Common myeloid progenitor, CD34-positive (primary cell): Measurements from ENCODE around the gene NCBP1.
A peak's percentile ranks its signal among the peaks of the same experiment; 100 is the strongest.

Source experiments
- CTCF ChIA-PET: fragments of 350-600 bp; sonication (Branson Sonifier 250); formaldehyde crosslinking; loops from one replicate; lab custom pipeline; 2021; ENCODE audit warnings: antibody characterized with exemption; lab: Charles Lee
- POLR2A ChIA-PET: fragments of 350-600 bp; sonication (Branson Sonifier 250); formaldehyde crosslinking; loops from one replicate; lab custom pipeline; 2021; ENCODE audit warnings: antibody characterized with exemption; lab: Charles Lee
- DNase-seq, 3 donors: peaks; one replicate each; pipeline versions ENCODE4 v3.0.0 to v3.0.0-alpha.2; 2013
- H3K27ac ChIP-seq, 2 experiments: 1 replicate in 1 of 2; 2 replicates in 1 of 2; pipeline ENCODE4 v1.7.0; 2013; ENCODE audit warnings: inconsistent platforms in 2 of 2, low read length in 2 of 2, mild to moderate bottlenecking in 2 of 2, low read depth in 1 of 2, moderate library complexity in 1 of 2; ENCODE audit not compliant: severe bottlenecking in 2 of 2, insufficient read depth in 1 of 2, poor library complexity in 1 of 2
- H3K27me3 ChIP-seq, 5 experiments: replicated peaks in 2 of 5; 1 replicate in 3 of 5; 2 replicates in 2 of 5; pipeline versions ENCODE4 v1.6.1 to v1.7.0; 2013; ENCODE audit warnings: low read length in 4 of 5, mild to moderate bottlenecking in 2 of 5, moderate library complexity in 2 of 5, inconsistent platforms in 1 of 5; ENCODE audit not compliant: insufficient read depth in 5 of 5, control insufficient read depth in 4 of 5
- H3K36me3 ChIP-seq, 4 experiments: 1 replicate in 2 of 4; 2 replicates in 2 of 4; pipeline versions ENCODE4 v1.6.1 to v1.7.0; 2013; ENCODE audit warnings: low read length in 3 of 4, control low read depth in 1 of 4, mild to moderate bottlenecking in 1 of 4; ENCODE audit not compliant: control insufficient read depth in 4 of 4, insufficient read depth in 4 of 4
- H3K4me1 ChIP-seq, 4 experiments: 1 replicate in 3 of 4; 2 replicates in 1 of 4; pipeline versions ENCODE4 v1.6.1 to v1.7.1; 2013; ENCODE audit warnings: low read length in 3 of 4, mild to moderate bottlenecking in 3 of 4, control low read depth in 1 of 4, inconsistent platforms in 1 of 4, moderate library complexity in 1 of 4; ENCODE audit not compliant: control insufficient read depth in 4 of 4, insufficient read depth in 4 of 4; ENCODE audit errors: control extremely low read depth in 1 of 4
- H3K4me3 ChIP-seq, 7 experiments: 1 replicate in 4 of 7; 2 replicates in 3 of 7; pipeline versions ENCODE4 v1.5.1 to v1.7.0; 2013; ENCODE audit warnings: mild to moderate bottlenecking in 7 of 7, low read length in 6 of 7, moderate library complexity in 6 of 7, inconsistent platforms in 2 of 7, low read depth in 2 of 7, control low read depth in 1 of 7; ENCODE audit not compliant: insufficient read depth in 4 of 7, control insufficient read depth in 1 of 7; ENCODE audit errors: extremely low read depth in 1 of 7
- H3K9me3 ChIP-seq, 5 experiments: 1 replicate in 4 of 5; 2 replicates in 1 of 5; pipeline versions ENCODE4 v1.6.1 to v1.7.1; 2013; ENCODE audit warnings: low read length in 4 of 5, mild to moderate bottlenecking in 2 of 5, inconsistent platforms in 1 of 5, low read depth in 1 of 5, moderate library complexity in 1 of 5; ENCODE audit not compliant: control insufficient read depth in 4 of 5, insufficient read depth in 2 of 5; ENCODE audit errors: control extremely low read depth in 1 of 5
- WGBS: methylation state at CpG from one replicate; pipeline ENCODE4 v1.1.5; 2013; ENCODE audit not compliant: insufficient coverage; 5-methylcytosine and 5-hydroxymethylcytosine counted together

The NCBP1 gene

DNA sequence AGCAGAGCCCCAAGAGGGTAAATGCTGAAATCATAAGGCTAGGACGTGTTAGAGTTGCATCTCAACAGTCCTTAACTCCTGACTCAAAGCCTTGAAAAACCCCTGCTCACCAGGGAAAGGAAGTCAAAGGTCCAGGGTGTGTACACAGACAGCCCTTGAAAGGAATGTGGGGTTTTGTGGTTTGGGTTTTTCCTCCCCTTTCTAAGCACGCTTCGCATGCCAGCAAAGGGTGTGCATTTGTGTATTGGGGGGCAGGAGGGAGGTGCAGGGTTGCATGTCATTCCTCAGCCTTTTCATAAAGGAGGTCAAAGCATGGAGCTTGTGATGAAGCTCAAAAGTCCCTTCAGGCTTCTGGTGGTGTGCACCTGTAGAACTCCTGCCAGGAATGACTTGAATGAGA is 80.8 kb downstream of the NCBP1 start:
- Histone ChIP-seq H3K9me3 (no peaks in the 10 kb centered on the region), H3K36me3 (no peaks in the 10 kb centered on the region), H3K4me3 (no peak overlapping the region), H3K4me1 (peaks cover 4 to 18% (median 12%) of the 10 kb centered on the region in 4 experiments), H3K27ac (no peak overlapping the region), H3K27me3 (peaks cover 0 to 17% (median 5%) of the 10 kb centered on the region in 5 experiments)
- CTCF ChIA-PET = interaction anchor here (0.8 to 2.2 kb wide), 4 partner anchors 15 to 190 kb away, joined by 3 to 6 read pairs (median 4); no protein-coding TSS in a partner anchor
- 0% methylated on average over 2 of the region's 3 CpGs for WGBS
- POLR2A ChIA-PET = no interaction called here
- peak; percentile 26 to 61 (median 48) for DNase-seq

- 100% methylated on average over 1 of the region's 3 CpGs for WGBS
- peaks cover 0 to 5% (median 0%) of the 10 kb centered on the region in 5 experiments for H3K9me3 ChIP-seq
- H3K4me3 ChIP-seq = no peak overlapping the region
- CTCF ChIA-PET = no interaction called here
- no peak overlapping the region for H3K27ac ChIP-seq
- H3K4me1 ChIP-seq = peaks cover 4 to 9% (median 5%) of the 10 kb centered on the region in 4 experiments
- DNase-seq = no peak
- peaks cover 0 to 15% (median 6%) of the 10 kb centered on the region in 5 experiments for H3K27me3 ChIP-seq
- H3K36me3 ChIP-seq = no peaks in the 10 kb centered on the region
- POLR2A ChIA-PET = interaction anchor here (0.8 kb wide), 1 partner anchor 10 kb away, joined by 3 read pairs; no protein-coding TSS in a partner anchor
Observed at GRCh38 chr9:97717866-97718265, 84.2 kb downstream of the NCBP1 start.

- ChIA-PET POLR2A (no interaction called here), CTCF (no interaction called here)
- no peak for DNase-seq
- Histone ChIP-seq H3K27ac (no peak overlapping the region), H3K9me3 (peaks cover 0 to 5% (median 0%) of the 10 kb centered on the region in 5 experiments), H3K27me3 (peaks cover 2 to 18% (median 9%) of the 10 kb centered on the region in 5 experiments), H3K4me3 (no peak overlapping the region), H3K36me3 (no peaks in the 10 kb centered on the region), H3K4me1 (no peaks in the 10 kb centered on the region)
- WGBS = 88% methylated on average over 2 of the region's 2 CpGs
Observed at GRCh38 chr9:97721396-97721795, 87.8 kb downstream of the NCBP1 start.

- peaks cover 0 to 5% (median 0%) of the 10 kb centered on the region in 5 experiments for H3K9me3 ChIP-seq
- H3K27me3 ChIP-seq = peaks cover 2 to 18% (median 10%) of the 10 kb centered on the region in 5 experiments
- H3K4me3 ChIP-seq = no peak overlapping the region
- no peaks in the 10 kb centered on the region for H3K36me3 ChIP-seq
- CTCF ChIA-PET = no interaction called here
- no peak overlapping the region for H3K27ac ChIP-seq
- no peaks in the 10 kb centered on the region for H3K4me1 ChIP-seq
- DNase-seq = no peak
- POLR2A ChIA-PET = no interaction called here
- 60% methylated on average over 2 of the region's 2 CpGs for WGBS
Observed at GRCh38 chr9:97722331-97722730, 88.7 kb downstream of the NCBP1 start.
